GM18861 (cell line): Measurements from ENCODE around the gene CCNJ.
A peak's percentile ranks its signal among the peaks of the same experiment; 100 is the strongest.
"Not testable (repeated sequence)": the region's sequence is repeated elsewhere in the genome, so short reads cannot be mapped to it uniquely, and the experiment has no call there.

Experiments
- ATAC-seq: cut with Tn5 transposase; IDR thresholded peaks from one replicate; pipeline ENCODE4 v1.9.1; 2021; ENCODE audit not compliant: unreplicated experiment

CCNJ gene, protein sequence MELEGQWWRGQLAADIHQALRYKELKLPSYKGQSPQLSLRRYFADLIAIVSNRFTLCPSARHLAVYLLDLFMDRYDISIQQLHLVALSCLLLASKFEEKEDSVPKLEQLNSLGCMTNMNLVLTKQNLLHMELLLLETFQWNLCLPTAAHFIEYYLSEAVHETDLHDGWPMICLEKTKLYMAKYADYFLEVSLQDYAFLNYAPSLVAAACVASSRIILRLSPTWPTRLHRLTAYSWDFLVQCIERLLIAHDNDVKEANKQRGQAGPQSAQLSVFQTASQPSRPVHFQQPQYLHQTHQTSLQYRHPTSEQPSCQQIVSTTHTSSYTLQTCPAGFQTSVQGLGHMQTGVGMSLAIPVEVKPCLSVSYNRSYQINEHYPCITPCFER

DNA sequence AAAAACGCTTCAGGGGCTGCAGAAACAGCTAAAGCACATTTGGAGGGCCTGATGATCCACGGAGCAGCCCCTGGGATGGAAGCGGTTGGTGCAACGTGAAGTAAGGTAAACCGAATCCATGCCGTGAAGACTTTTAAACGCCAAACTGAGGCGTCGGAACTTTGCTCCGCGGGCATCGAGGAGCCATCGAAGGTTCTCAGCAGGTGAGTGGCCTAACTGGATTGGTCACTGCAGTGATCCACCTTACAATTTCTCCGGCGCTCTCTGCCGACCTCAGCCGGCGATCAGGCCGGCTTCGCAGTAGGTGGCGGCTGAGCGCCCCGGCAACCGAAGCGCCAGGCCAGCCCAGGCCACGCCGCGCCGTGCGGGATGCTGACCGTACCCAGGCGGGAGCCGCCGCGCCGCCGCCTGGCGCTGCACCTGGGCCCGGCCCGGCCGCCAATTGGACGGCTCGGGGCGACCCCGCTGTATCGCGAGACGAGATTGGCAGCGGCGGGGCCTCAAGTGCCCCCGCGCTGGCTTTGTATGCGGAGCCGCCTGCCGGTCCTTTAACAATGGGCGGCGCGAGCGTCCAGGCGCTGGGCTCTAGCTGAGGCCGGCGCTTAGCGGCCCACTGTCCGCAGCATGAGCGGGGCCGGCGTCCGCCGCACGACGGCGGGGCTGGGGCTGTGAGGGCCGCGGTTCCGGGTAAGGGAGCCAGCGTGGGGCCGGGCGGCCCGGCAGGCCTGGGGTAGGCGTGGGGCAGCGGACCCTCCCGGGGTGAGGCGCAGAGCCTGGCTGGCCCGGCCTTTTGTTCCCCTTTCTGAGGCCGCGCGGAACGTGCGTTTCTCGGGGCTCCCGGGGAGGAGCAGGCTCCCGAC lies at the start of gene CCNJ:
Gene CCNJ, plus strand, starts transcription at position 551 of the 860 bp plus-strand sequence. CDS start 811 bp downstream, outside the sequence.
- ATAC-seq: peak; percentile 87

DNA sequence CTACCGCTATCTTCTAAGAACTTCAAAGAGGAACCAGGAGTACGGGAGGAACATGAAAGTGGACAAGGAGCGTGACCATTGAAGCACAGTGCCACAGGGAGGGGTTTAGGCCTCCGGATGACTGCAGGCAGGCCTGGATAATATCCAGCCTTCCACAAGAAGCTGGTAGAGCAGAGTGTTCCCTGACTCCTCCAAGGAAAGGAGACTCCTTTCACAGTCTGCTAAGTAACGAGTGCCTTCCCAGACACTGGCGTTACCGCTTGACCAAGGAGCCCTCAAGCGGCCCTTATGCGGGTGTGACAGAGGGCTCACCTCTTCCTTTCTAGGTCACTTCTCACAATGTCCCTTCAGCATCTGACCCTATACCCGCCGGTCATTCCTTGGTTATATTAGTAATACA lies 49.0 kb upstream of the CCNJ start:
- ATAC-seq: not testable (repeated sequence)

DNA sequence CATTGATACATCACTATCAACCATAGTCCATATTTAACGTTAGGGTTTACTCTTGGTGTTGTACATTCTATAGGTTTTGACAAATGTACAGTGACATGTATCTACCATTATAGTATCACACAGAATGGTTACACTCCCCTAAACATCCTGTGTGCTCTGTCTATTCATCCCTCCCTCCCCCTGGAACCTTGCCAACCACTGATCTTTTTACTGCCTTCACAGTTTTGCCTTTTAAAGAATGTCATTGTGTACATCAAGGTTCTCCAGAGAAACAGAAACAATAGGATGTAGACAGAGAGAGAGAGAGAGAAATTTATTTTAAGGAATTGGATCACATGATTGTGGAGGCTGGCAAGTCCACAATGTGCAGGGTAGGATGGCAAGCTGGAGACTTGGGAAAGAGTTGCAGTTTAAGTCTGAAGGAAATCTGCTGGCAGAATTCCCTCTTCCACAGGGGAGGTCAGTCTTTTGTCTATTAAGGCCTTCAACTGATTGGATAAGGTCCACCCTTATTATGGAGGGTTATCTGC lies 45.1 kb upstream of the CCNJ start:
- no peak for ATAC-seq

DNA sequence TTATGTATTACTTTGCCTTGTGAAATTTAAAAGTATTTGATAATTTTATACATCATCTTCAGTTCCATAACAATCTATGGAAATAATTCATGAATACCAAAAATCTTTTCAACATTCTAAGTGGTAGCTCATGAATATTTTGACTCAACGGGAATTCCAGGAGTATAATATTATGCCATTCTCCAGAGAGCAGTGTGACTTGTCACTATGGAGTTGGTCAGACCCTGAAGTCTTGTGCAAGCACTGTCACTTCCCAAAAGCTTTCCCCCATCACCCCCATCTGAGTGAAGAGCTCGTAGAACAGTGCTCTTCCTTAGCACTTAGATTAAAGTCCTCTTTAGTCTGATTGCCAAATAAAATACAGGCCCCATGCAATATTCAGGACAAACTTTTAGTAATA lies 29.4 kb upstream of the CCNJ start:
- ATAC-seq: no peak

DNA sequence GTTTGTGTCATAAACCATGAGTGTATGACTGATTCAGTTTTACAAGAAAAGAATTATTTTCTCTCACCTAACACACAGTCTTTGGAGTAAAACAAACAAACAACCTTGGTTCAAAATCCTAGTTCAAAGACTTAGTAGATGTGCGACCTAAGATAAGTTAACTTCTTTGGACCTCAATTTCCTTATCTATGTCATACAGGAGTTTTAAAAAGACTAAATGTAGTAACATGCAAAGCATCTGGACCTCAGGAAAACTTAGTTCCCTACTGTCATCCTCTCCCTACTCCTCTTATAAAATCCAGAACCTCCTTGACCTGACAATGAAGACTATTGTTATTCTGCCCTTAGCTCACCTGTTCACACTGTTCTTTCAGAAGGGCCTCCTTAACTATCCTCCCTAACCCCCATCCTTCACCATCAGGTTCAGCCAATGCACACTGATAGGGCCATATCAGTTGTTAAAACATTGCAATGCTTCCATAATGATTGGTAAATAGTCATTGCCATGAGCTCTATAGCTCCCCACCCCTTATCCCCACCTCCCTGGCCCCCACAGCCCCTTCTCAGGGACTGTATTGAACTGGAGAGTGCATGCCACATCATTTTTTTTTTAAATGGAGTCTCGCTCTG lies 28.8 kb upstream of the CCNJ start:
- ATAC-seq: no peak

DNA sequence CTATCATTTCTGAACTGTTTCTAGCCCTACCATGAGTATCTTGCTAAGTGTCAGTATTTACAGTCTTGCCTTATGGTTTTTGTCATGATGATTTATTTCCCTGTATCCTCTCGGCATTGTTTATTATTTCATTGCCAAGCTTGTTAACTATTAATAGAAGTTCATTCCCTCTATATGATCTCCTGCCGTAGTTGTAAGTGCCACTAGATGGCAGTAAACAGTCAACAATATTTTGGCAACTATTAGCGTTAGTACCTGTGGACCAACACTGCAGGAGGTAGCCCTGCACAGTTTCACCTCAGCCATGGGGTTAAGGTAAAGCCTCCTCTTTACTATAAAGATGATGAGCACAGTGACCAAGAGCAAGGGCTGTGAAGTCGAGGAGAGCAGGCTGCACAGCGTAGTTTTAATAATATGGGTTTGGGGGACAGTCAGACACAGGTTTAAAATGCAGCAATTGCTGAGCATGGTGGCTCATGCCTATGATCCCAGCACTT lies 26.1 kb upstream of the CCNJ start:
- peak; percentile 59 for ATAC-seq

DNA sequence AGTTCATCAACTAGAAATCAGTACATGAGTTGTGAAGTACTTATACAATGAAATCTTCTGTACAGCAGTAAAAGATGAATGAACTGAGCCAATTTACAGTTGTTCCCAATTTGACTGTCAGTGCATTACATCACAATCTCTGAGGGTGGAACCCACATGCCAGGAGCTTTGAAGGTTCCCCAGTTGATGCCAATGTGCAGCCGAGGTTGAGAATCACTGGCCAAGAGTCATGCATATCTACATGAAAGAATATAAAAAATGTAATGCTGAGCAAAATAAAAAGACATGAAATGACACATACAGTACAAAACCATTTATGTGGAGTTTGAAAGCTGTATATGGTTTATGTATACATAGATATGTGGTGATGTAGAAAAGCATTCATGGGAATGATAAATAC lies 22.1 kb upstream of the CCNJ start:
- no peak for ATAC-seq

DNA sequence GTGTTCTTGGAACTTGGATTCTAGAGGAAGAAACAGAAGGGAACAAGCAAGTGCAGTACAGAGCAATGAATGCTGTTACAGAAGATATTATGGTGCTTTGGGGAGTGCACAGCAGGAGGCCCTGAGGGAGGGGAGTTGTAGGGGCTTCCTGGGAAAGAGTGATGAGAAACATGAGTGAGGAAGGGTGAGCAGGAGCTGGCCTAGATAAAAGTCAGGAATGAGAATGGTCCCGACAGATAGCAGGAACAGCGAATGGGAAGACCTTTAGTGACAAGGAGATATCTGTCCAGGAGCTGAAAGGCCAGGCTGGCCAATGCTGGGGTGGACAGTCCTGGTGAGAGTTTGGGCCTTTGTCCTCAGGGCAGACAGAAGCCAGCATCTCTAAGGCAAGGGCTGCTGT lies 20.6 kb upstream of the CCNJ start:
- no peak for ATAC-seq

DNA sequence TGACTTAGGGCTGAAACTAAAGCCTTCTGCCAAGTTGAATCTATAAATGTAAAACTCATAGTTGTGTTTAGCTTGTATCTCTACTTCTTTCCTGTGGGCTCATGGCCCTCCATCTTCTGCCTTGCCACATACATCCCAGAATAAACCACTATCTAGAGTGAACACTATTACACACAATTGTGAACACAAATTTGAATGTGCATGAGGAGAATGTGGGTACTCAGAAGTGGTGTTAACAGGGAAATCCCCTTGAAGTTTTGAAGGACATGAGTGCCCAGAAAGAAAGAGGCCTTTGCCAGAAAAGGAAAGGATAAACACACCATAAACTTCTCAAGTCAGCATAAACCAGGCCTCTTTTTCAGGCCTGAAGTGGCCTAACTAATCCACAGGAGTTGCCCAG lies 20.2 kb upstream of the CCNJ start:
- no peak for ATAC-seq

DNA sequence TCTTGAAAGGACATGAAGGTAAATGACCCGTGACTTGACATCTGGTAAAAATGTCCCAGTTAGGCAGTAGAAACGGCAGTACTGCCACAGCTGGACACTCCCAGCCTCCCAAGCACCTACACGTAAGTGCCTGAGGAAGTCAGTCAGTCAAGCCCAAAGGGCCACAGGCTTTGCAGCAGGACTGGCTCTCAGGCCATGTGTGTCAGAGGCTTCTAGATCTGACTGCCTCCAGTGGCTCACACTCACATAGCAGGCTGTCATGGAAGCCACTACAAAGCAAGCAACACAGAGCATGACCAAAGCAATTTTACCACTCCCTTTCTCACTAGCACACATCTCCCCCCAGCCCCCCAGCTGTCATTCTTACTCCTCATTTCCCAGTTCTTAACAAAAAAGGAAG lies 17.8 kb upstream of the CCNJ start:
- ATAC-seq: no peak

DNA sequence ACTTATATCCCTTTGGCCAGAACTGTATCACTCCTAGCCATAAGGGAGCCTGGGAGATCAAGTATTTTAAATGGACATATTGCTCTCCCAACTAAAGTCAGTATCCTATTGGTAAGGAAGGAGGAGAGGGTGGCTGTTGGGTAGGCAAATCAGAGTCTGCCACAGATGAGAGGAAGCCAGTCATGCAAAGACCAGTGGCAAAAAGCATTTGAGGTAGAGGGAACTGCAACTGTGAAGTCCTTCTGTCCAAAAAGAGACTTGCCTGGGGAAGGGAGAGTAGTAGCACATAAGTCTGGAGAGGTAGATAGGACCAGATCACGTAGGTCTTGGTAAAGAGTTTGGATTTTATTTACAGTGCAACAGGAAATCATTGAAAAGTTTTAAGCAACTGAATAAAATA lies 8.8 kb upstream of the CCNJ start:
- ATAC-seq: no peak

DNA sequence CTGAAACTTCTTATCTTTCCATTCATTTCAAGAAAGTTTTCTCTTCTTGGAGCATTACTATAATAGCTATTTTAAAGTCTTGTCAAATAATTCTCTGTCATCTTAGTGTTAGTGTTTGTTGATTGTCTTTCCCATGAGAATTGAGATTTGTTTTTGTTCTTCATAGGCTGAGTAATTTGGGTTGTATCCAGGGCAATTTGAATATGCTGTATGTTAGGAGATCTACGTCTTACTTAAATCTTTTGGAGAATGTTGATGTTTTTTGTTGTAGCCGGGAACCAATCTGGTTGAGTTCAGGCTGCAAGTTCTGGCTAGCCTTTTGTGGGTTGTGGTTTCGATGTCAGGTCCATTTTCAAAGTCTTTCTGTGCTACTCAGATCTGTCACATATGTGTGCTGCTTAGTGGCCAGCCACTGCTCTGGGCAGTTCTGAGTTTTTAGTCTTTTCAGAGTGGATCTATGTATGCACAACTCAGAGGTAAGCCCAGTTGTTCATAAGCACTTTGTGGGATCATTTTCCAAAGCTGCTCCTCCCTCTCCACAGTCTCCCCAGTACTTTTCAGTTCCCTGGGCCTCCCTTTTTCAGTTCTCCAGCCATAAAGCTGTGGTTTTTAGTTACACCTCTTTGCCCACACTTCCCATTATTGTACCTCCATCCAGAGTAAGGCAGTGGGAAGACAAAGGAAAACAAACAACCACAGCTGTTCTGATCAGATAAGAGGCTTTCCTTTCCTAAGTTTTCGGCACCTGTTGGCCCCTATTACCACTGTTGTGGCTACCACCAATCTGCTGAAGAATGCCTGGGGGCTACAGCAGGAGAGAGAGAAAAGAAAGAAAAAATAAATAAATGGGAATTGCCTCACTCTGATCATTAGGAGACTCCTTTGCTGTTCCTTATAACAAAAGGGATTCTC lies 4.7 kb upstream of the CCNJ start:
- ATAC-seq: no peak

DNA sequence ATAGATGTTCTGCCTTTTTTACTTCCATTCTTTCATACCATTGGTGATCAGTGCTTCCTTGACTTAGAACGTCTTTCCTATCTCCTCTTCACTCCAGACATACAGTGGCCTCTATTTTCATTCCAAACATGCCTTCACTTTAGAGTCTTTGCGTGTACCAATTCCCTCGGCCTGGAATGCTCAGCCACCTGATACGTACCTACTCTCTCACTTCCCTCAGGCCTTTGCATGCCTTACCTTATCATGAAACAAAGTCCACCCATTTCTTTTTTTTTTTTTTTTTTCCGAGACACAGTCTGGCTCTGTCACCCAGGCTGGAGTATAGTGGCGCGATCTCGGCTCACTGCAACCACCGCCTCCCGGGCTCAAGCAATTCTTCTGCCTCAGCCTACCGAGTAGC lies 2.2 kb upstream of the CCNJ start:
- ATAC-seq: no peak

DNA sequence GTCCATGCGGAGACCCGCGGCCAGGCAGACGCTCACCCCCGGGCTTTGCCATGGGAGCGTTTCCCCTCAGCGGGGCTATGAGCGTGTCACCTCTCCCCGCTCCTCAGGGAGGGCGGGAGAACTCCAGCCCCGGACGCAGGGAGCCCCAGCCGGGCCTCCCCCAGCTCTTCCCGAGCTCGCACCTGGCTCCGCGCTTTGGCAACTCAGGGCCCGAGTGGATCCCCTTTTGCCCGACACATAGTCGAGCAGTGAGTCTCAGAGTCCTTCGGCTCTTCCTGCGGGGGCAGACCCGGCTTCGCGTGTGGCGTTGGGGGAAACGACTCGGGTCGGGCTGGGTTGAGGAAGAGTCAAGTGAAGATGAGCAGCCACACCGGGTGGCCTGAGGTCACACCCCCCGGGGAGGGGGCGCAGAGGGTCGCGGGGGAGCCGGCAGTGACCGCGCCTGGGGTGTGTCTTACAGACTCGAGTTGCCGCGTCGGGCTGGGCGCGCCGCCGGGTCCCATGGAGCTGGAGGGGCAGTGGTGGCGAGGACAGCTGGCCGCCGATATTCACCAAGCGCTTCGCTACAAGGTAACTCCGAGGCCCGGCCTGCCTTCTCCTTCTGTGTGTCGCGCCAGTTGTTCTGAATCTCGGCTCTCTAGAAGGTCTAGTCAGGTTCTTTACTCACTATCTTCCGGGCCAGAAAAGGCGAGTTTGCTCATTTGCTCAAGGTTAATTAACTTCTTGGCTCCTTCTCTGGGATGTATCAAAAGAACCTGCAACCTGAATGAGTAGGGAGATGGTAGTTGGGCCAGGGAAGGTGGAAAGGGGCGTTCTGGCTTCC lies 721 bp downstream of the CCNJ start:
- ATAC-seq: peak; percentile 13

DNA sequence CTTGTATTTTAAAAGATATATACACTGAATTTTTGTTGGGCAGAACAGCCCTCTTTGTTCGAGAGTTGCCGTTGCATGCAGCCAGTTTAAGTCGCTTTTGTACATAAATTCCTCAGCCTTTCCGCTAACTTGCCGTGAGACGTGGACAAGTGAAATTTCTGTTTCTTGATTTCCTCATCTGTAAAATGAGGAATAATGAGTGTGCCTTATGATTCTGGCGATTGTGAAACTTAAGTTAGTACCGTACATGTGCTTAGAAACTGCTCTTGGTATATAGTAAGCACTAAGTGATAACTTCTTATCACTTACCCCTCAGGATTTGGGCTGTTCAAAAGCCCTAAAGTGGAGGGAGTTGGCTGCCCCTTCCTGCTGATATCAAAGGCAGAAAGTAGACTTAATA lies 1.4 kb downstream of the CCNJ start:
- no peak for ATAC-seq

DNA sequence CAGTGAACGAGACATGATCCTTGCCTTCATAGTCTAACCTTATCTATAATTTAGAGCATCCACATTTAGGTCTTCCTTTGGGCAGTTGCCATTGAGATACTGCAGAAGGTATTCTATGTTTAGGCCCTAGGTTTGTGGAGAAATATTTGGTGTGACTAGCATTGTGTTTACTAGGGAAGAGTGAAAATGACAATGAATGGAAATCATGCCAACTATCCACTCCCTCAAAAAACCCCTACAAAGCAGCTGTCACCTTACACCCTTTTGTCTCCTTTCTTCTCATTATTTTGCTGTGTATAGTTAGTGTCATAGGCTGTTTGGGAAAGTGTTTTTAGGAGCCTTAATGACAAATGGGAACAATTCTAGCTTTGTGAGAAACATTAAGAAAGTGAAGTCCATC lies 3.2 kb downstream of the CCNJ start:
- ATAC-seq: no peak

DNA sequence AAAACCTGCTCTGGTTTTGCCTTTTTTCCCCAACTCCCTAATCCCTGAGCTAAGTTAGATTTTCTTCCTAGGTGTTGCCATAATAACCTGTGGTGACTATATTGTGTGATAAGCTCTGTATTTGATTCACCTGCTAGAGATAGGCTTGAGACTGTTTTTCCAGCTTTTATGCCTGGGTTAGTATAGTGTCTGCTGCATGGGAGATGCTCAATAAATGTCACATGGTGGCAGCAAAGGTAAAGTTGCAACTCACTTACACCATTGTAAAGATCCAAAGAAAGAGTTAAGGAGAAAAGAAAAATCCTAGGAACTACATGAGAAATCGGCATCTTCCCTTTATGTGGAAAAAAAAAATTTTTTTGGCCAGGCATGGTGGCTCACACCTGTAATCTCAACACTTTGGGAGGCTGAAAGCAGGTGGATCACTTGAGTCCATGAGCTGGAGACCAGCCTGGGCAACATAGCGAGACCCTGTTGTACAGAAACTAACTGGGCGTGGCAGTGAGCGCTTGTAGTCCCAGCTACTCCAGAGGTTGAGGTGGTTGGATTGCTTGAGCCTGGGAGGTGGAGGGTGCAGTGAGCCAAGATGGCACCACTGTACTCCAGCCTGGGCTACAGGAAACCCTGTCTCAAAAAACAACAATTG lies 3.7 kb downstream of the CCNJ start:
- no peak for ATAC-seq

DNA sequence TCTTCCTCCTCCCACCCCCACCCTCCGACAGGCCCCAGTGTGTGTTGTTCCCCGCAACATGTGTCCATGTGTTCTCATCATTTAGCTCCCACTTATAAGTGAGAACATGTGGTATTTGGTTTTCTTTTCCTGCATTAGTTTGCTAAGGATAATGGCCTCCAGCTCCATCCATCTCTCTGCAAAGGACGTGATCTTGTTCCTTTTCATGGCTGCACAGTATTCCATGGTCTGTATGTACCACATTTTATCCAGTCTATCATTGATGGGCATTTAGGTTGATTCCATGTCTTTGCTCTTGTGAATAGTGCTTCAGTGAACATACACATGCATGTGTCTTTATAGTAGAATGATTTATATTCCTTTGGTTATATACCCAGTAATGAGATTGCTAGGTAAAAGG lies 4.5 kb downstream of the CCNJ start:
- not testable (repeated sequence) for ATAC-seq

DNA sequence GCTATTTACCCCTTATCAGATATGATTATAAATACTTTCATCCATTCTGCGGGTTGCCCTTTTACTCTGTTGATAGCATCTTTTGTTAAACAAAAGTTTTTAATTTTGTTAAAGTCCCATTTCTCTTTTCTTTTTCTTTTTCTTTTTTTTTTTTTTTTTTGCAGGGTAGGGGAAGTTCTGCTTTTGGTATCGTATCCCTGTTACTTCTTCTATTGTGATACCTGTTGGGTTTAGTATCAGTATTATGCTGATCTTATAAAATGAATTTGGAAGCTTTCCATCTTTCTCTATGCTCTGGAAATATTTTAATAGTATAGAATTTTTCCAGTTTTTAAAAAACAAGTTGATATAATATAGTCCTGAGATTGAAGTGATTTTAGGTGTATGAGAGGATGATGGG lies 6.0 kb downstream of the CCNJ start:
- ATAC-seq: no peak
